NCI-H2081 (cell line): ENCODE measurements around the gene BCAP31.
"Not testable (repeated sequence)": the region's sequence is repeated elsewhere in the genome, so short reads cannot be mapped to it uniquely, and the experiment has no call there.

Experiments used
- DNase-seq, 2 experiments: peaks; one replicate each; lab custom pipeline; 2025; lab: John Stamatoyannopoulos, UW

BCAP31 gene

DNA sequence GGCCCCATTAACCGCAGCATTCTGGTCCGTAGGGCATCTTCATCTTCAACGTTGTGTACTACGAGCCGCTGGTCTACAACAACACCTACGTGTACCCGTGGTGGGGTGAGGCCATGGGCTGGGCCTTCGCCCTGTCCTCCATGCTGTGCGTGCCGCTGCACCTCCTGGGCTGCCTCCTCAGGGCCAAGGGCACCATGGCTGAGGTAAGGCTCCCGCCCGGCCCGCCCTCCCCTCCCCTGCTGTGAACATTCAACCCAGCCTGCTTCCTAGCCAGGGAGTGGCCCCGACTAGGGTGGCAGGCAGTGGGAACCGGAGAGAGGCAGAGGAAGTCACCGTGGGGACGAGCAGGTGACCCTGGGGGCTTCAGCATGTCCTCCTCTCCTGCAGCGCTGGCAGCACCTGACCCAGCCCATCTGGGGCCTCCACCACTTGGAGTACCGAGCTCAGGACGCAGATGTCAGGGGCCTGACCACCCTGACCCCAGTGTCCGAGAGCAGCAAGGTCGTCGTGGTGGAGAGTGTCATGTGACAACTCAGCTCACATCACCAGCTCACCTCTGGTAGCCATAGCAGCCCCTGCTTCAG, 29.4 kb downstream of the BCAP31 start:
- DNase-seq, result no peak

- DNase-seq, result not testable (repeated sequence)
Measured at GRCh38 chrX:153694256-153694655, 29.9 kb downstream of the BCAP31 start.

DNA sequence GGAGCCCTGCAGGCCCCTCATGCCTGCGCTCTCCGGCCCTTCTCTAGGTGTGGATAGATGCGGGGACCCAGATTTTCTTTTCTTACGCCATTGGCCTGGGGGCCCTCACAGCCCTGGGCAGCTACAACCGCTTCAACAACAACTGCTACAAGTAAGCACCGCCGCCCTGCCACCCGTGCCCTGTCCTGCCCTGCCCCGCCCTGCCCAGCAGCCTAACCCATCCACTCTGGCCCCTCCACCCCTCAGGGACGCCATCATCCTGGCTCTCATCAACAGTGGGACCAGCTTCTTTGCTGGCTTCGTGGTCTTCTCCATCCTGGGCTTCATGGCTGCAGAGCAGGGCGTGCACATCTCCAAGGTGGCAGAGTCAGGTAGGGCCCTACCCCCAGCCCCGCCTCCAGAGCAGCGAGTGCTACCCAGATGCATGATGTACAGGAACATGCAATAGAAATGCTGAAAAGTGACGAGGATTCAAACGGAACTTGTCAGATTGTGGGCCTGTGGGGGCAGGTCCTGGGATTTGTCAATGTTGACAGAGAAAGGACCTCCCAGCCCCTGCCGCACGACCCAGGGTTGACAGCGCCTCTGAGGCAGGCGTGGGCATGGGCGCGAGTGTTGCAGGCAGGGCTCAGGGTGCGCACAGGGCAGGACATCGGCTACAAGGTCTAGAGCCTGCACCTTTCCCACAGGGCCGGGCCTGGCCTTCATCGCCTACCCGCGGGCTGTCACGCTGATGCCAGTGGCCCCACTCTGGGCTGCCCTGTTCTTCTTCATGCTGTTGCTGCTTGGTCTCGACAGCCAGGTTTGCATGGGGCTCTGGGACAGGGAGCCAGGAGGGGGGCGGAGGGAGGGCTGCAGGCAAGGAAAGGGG, 30.7 kb downstream of the BCAP31 start:
- DNase-seq, result no peak

GRCh38 chrX:153692611-153693156, 31.5 kb downstream of the BCAP31 start:
- no peak for DNase-seq

GRCh38 chrX:153692003-153692402, 32.2 kb downstream of the BCAP31 start:
- no peak for DNase-seq

DNA sequence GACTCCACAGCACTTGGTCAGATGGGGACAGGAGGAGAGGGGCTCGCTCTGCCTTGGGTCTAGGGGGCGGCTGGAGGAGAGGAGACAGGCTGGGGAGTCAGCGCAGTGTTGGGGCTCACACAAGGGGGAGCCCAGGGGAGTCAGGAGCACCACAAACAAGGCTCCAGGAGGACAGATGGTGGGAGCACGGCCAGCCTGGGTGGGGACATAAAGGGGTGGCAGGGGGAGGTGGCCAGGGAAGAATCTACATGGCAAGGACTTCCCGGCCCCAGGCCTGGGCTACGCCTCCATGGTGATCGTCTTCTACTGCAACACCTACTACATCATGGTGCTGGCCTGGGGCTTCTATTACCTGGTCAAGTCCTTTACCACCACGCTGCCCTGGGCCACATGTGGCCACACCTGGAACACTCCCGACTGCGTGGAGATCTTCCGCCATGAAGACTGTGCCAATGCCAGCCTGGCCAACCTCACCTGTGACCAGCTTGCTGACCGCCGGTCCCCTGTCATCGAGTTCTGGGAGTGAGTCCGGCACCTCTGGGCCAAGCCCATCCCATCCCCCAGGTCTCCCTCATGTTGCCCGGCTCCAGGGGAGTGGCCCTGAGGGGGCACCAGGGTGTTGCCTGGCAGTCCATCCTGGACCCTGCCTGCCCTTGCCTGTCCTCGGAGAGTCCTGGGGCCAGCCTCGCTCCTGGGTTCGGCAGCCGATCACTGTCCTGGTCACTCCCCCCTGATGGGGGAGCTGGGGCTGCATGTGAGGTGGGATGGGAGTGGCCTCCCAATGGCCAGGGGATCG, 33.0 kb downstream of the BCAP31 start:
- not testable (repeated sequence) for DNase-seq

- DNase-seq, result no peak
Measured at GRCh38 chrX:153690466-153690865, 33.7 kb downstream of the BCAP31 start.

DNA sequence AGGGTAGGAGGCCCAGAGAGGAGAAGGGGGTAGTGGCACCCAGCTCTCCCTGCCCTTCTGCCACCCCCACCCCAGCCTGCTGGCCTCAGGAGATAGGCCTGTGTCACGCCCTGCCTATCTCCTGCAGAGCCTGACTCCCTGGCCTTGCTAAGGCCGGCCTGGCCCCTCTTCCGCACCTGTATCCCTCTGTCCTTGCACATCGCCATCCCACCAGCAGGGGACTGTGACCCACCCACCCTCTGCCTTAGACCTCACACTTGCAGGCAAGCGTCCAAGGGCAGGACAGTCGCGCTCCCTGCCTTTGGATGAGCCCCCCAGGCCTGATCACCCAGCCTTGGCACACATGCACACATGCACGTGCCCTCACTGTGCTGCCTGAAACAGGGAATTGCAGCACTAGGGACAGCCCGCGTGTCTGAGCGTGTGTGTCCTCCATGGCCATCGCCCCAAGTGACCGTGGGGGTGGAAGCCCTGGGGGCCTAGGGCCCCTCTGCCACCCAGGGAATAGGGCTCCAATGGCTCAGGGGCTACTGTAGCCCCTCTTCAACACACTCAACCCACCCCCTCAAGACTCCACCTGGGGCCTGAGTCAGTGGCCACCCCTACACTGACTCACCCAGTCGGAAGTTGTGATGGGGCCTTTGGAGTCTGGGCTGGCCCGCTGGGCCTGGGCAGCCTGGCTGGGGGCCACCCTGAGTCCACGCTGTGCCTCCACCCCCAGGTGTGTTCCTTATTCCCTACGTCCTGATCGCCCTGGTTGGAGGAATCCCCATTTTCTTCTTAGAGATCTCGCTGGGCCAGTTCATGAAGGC, 34.3 kb downstream of the BCAP31 start:
- DNase-seq, result no peak

DNA sequence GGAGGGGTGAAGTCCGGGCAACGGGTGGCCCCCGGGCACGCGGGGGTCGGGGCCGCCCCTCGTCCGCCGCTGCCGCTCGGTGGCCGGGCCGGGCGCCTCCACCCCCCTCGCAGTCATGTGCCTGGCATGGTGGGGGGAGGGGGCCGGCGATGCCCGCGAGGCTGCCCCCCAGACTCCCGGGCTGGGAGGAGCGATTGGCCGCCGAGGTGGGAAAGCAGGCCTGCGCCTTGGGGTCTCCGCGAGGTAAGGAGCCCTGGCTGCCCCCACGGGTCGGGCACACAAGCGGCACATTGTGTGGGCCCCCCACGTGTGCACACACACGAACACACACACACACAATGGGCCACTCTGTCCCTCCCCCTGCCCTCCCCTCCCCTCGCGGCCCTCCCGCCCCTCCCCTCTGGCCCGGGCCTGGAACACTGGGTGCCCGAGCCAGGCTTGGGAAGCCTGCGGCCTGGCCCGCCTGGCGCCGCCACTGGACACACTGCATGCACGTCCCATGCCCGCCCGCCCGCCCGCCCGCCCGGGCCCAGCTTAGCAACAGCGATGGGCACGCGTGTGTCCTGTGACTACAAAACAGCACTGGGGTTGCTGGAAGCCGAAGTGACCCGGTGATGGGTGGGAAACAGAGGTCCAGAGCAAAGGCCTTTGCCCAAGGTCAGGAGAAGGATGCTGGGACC, 35.1 kb downstream of the BCAP31 start:
- DNase-seq, result no peak

GRCh38 chrX:153688506-153688905, 35.7 kb downstream of the BCAP31 start:
- no peak for DNase-seq

GRCh38 chrX:153688071-153688470, 36.1 kb downstream of the BCAP31 start:
- no peak for DNase-seq

DNA sequence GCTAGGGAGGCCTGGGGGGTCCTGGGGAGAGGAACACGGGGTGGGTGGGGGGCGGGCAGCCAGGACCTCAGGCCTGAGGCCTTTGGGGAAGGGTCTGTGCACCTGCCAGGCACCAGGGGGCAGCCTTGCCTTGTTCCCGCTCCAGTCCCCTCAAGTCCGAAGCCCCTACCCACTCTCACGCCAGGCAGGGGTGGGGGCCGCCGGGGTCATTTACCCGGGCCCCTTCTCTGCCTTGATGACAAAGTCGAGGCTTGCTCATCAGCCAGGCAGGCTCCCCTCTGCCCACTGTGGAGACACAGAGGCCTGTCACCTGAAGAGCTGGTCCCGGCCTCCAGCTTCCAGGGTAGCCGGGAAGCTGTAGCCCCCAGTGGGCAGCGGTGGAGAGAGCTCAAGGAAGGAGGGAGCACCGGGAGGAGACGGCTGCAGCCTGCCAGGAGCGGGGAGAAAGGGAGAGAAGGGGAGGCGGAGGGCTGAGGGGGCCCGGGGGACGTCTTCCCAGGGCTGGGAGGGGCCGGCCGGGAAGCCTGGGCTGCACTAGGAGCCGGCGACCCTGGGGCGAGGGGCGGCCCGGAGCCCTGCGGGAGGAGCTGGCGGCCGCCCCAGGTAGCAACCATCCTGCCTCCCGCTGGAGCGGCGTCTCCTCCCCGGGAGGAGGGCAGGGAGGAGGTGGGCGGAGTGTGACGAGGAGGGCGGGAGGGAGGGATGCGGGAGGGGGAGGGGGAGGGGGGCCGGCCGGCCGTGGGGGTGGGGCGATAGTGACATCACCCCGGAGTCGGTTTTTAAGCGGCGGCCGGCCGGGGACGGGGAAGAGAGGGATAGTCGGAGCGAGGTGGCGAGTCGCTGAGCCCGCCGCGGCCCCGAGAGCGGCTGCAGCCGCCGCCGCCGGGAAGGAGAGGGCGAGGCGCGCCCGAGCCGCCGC, 36.8 kb downstream of the BCAP31 start, which contains the start of gene SLC6A8:
SLC6A8 (plus strand) TSS at position 806 of the 919 bp plus-strand sequence. CDS start 649 bp downstream, outside the sequence.
- DNase-seq, result peak; percentile 43 to 58

DNA sequence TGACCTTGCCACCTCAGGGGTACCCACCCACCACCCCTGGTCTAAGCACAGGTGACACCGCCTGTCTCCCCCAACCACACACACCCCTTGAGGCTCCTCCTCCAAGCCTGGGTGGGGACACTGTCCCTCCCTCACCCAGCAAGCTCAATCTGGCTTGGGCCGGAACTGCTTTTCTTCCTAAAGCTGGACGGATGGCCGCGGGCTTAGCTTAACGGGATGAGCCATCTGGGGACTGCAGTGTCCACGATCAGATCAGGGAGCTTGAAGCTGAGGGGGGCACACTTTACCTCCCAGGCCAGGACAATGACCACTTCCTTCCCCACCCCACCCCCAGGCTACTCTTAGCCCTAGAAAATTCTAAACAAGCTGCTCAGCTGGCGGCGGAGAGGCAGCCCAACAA, 37.5 kb downstream of the BCAP31 start:
- DNase-seq, result no peak

- no peak for DNase-seq
Measured at GRCh38 chrX:153685751-153686696, 38.2 kb downstream of the BCAP31 start.

DNA sequence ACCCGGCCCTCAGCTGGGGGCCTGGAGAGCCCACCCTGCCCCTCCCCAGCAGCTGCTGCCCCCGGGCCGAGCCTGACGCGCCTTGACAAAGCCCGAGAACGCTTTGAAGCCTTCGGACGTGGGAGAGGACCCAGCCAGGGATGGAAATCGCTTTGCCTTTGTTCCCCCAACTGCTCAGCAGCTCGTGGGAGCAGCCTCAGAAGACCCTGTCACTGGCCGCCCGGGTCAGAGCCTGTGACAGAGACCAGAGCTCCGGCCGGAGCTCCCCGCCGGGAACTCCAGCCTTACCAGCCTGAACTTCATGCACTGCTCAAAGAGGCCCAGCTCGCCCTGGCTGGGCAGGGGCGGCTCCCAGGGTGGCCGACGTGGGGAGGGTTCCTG, 39.0 kb downstream of the BCAP31 start:
- no peak for DNase-seq

GRCh38 chrX:153684467-153685155, 39.6 kb downstream of the BCAP31 start:
- no peak for DNase-seq

DNA sequence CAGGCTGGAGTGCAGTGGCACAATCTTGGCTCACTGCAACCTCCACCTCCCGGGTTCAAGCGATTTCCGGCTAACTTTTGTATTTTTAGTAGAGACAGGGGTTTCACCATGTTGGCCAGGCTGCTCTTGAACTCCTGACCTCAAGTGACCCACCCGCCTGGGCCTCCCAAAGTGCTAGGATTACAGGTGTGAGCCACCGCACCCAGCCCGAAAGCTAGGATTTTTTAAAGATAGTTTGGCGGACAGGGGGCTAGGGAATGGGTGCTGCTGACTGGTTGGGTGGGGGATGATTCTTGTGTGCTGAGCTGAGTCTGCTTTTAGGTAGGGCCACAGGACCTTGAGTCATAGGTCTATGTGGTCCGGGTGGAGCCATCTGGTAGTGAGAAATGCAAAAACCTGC, 40.7 kb downstream of the BCAP31 start:
- not testable (repeated sequence) for DNase-seq

DNA sequence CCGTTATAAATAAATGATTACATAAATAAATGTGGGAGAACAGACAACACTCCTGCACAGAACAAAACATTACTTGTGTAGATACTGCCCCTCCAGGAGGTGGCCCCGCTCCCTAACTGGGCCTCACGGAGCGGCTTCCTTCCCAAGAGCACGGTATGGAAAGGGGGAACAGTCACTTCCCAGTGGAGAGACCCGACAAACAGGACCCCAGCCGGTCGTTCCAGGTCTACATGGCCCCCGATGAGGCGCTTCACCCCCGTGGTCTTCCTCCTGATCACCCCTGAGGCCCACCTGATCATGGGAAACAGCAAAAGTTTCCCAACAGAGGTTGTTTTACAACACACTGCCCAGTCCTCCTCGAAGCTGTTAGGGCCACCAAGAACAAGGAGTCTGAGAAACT, 43.0 kb downstream of the BCAP31 start:
- DNase-seq, result no peak
